AG04449 (cell line): ENCODE results near the gene ERGIC1.

Source experiments
- CTCF ChIA-PET: fragments of 350-600 bp; formaldehyde crosslinking; extraction: SDS; loops from one replicate; lab custom pipeline; 2021; ENCODE audit warnings: antibody characterized with exemption; lab: Yijun Ruan, JAX
- POLR2A ChIA-PET: fragments of 400-600, 350-600 bp; formaldehyde crosslinking; extraction: SDS; loops from one replicate; lab custom pipeline; 2020; ENCODE audit warnings: antibody characterized with exemption, inconsistent platforms; lab: Yijun Ruan, JAX
- DNase-seq: peaks from one replicate; pipeline ENCODE4 v3.0.0-alpha.2; 2010; ENCODE audit warnings: low read depth, low spot score
- H3K4me3 ChIP-seq: 2 replicates; pipeline ENCODE4 v1.5.1; 2011; ENCODE audit warnings: low read depth, mild to moderate bottlenecking, control low read depth, low read length
- CTCF ChIP-seq: IDR thresholded peaks from one replicate; pipeline ENCODE4 v1.5.1; 2011; ENCODE audit warnings: mild to moderate bottlenecking, moderate library complexity, low read length, control low read depth, inconsistent platforms; ENCODE audit not compliant: insufficient read depth; ENCODE audit errors: missing control alignments

ERGIC1 gene

GRCh38 chr5:172799416-172799815 is 34.6 kb upstream of the ERGIC1 start:
- DNase-seq, result no peak
- POLR2A ChIA-PET, result interaction anchor here (0.7 to 4.6 kb wide), 6 partner anchors 22 to 87 kb away, joined by 3 to 129 read pairs (median 3); partner anchors contain the start of gene DUSP1
- CTCF ChIA-PET, result interaction anchor here (0.7 to 2.7 kb wide), 5 partner anchors 17 to 85 kb away, joined by 3 to 14 read pairs (median 4); partner anchors contain the start of gene DUSP1
- H3K4me3 ChIP-seq, result no peak overlapping the region
- TF ChIP-seq CTCF, result no peak

GRCh38 chr5:172800088-172800551 is 33.9 kb upstream of the ERGIC1 start:
- CTCF ChIA-PET, result interaction anchor here (0.7 to 2.7 kb wide), 5 partner anchors 10 to 85 kb away, joined by 3 to 14 read pairs (median 5); partner anchors contain the start of gene DUSP1
- peak; percentile 91 for DNase-seq
- POLR2A ChIA-PET, result interaction anchor here (0.7 to 4.6 kb wide), 8 partner anchors 22 to 154 kb away, joined by 3 to 129 read pairs (median 3); partner anchors contain the start of gene DUSP1
- TF ChIP-seq CTCF, result no peak
- no peak overlapping the region for H3K4me3 ChIP-seq

- H3K4me3 ChIP-seq, result no peak overlapping the region
- ChIA-PET POLR2A (interaction anchor here (0.7 to 4.6 kb wide), 6 partner anchors 24 to 152 kb away, joined by 3 to 129 read pairs (median 3); partner anchors contain the start of gene DUSP1), CTCF (interaction anchor here (1.7 to 2.7 kb wide), 2 partner anchors 29 to 84 kb away, joined by 9 to 14 read pairs; partner anchors contain the start of gene DUSP1)
- peak; percentile 92 for DNase-seq
- no peak for TF ChIP-seq CTCF
These were observed 32.8 kb upstream of the ERGIC1 start for GRCh38 chr5:172801179-172801671.

- no peak for TF ChIP-seq CTCF
- H3K4me3 ChIP-seq, result no peak overlapping the region
- CTCF ChIA-PET, result interaction anchor here (2.7 kb wide), 1 partner anchor 30 kb away, joined by 14 read pairs; the partner anchor contains the start of gene DUSP1
- DNase-seq, result no peak
- POLR2A ChIA-PET, result no interaction called here
These were observed 31.9 kb upstream of the ERGIC1 start for GRCh38 chr5:172802112-172802511.

DNA sequence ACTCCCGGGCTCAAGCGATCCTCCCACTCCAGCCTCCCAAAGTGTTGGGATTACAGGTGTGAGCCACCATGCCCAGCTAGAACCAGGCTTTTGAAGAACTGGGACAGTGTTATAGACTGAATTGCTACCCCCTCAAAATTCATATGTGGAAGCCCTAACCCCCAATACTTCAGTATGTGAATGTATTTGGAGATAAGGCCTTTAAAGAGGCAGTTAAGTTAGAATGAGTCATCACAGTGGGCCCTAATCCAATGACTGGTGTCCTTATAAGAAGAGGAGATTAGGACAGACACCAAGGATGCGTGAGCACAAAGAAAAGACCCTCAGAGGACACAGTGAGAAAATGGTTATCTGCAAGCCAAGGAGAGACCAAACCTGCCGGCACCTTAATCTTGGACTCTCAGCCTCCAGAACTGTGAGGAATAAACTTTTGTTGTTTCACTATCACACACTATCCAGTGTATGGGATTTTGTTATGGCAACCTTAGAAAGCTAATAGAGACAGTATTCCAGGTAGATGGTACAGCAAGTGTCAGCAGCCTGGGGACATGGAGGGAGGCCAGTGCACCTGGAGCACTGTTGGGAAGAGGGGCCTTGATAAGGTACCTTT is 31.4 kb upstream of the ERGIC1 start:
- DNase-seq, result no peak
- no peak overlapping the region for H3K4me3 ChIP-seq
- no peak for TF ChIP-seq CTCF
- ChIA-PET CTCF (no interaction called here), POLR2A (interaction anchor here (1.2 kb wide), 1 partner anchor 32 kb away, joined by 3 read pairs; no protein-coding TSS in a partner anchor)
